ENCODE data around the gene CYP20A1.
A peak's percentile ranks its signal among the peaks of the same experiment; 100 is the strongest.
"Not testable (repeated sequence)": the region's sequence is repeated elsewhere in the genome, so short reads cannot be mapped to it uniquely, and the experiment has no call there.

CYP20A1 gene, protein sequence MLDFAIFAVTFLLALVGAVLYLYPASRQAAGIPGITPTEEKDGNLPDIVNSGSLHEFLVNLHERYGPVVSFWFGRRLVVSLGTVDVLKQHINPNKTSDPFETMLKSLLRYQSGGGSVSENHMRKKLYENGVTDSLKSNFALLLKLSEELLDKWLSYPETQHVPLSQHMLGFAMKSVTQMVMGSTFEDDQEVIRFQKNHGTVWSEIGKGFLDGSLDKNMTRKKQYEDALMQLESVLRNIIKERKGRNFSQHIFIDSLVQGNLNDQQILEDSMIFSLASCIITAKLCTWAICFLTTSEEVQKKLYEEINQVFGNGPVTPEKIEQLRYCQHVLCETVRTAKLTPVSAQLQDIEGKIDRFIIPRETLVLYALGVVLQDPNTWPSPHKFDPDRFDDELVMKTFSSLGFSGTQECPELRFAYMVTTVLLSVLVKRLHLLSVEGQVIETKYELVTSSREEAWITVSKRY

DNA sequence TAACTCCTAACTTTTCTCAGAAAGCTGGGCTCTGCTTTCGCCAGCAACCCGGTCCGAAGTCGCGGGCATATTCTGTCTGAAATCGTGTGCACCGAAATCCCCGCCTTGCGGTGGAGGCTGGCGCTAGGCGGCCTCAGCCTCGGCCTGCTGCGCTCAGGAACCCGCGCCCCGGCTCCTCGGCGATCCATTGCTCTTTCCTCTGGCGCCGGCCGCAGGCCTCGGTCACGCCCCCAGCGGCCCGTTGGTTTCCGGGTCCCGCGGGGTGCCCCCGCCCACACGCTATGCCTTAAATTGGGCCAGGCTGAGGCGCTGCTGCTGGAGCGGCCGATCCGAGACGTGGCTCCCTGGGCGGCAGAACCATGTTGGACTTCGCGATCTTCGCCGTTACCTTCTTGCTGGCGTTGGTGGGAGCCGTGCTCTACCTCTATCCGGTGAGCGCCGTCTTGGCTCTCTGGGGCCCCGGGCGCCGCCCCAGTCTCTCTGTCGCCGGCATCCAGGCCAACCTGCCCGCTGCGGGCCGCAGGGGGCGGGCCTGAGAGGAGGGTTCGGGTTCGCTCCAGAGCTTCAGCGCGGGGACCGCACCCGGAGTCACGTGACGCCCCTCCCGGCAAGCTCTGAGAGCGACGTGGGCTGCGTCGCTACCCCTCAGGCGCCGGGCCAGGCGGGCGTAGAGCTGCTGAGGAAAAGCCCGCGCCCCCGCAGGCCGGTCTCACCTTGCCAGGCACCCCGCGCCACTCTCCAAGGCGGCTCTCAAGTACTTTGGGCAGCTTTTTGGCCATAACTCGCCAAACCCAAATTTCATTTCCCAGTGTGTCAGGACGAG lies at the start of gene CYP20A1:
CYP20A1 (plus strand) TSS at position 315 of the 823 bp plus-strand sequence; CDS start at position 360, 45 bp downstream.
- H3K4me3 ChIP-seq (ENCODE audit: low read length), result peak within 1 kb of the TSS; percentile 94
- DNase-seq (ENCODE audit: low read depth), result peak; percentile 86
- peak; percentile 36 for TF ChIP-seq CTCF (conservative IDR thresholded peaks at IDR 0.05; ENCODE audit: low read depth, low read length)

- not testable (repeated sequence) for DNase-seq (ENCODE audit: low read depth); H3K4me3 ChIP-seq (ENCODE audit: low read length)
These were observed 48.3 kb upstream of the CYP20A1 start for GRCh38 chr2:203190547-203190946.

DNA sequence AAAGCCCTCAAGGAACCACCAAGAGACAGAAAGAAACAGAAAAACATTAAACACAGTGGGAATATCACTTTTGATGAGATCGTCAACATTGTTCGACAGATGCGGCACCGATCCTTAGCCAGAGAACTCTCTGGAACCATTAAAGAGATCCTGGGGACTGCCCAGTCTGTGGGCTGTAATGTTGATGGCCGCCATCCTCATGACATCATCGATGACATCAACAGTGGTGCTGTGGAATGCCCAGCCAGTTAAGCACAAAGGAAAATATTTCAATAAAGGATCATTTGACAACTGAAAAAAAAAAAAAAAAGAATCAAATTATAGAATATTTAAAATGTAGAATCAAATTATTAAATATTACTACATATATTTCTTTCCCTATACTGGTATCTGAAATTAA lies 47.8 kb upstream of the CYP20A1 start:
- H3K4me3 ChIP-seq (ENCODE audit: low read length); DNase-seq (ENCODE audit: low read depth): not testable (repeated sequence)

DNA sequence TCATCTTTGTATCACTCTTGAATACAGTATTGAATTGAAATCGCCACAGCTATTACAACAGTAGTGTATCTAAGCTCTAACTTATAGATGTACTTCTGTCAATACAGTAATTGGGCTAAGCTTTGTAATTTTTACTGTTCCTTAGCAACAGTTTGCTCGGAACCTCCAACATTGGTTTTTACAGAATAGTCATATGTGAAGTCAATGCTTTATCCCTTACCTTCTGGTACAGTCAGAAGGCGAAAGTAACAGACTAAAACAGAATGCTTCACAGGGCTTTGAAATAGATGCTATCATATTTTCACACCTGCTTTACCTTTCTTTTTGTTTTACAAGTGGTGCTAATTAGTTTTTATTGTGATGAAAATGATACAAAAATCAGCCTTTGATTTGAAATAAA lies 46.9 kb upstream of the CYP20A1 start:
- DNase-seq (ENCODE audit: low read depth), result no peak
- H3K4me3 ChIP-seq (ENCODE audit: low read length), result no peak overlapping the region
- TF ChIP-seq CTCF (conservative IDR thresholded peaks at IDR 0.05; ENCODE audit: low read depth, low read length), result no peak

DNA sequence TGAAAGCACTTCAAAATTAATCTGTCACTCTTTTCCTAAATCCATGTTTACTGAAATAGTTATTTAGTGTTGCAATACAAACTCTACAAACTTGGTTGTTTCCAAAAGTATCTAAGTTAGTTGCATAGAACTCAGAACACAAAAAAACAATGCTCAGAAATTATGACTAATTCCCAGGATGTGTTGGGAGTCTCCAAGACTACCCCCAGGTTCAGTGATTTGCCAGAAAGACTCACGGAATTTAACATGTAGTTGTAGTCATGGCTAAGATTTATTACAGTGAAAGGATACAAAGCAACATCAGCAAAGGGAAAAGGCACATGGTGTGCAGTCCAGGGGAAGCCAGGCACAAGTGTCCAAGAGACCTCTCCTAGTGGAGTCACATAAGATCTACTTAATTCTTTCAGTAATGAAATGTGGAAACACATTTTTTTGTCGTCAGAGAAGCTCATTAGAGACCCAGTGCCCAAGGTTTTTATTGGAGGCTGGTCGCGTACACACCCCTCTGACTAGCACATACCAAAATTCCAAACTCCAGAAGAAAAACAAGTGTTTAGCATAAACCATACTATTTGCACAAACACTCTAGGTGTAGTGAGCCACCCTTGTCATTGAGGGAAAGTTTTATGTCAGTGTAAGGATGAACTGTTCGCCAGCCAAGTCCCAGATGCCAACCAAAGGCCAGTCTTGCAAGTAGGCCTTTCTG lies 43.3 kb upstream of the CYP20A1 start:
- DNase-seq (ENCODE audit: low read depth), result no peak
- H3K4me3 ChIP-seq (ENCODE audit: low read length), result no peak overlapping the region
- TF ChIP-seq CTCF (conservative IDR thresholded peaks at IDR 0.05; ENCODE audit: low read depth, low read length), result no peak

GRCh38 chr2:203200866-203201265 lies 38.0 kb upstream of the CYP20A1 start:
- no peak for DNase-seq (ENCODE audit: low read depth)
- no peak overlapping the region for H3K4me3 ChIP-seq (ENCODE audit: low read length)
- no peak for TF ChIP-seq CTCF (conservative IDR thresholded peaks at IDR 0.05; ENCODE audit: low read depth, low read length)

- H3K4me3 ChIP-seq (ENCODE audit: low read length), result no peak overlapping the region
- no peak for TF ChIP-seq CTCF (conservative IDR thresholded peaks at IDR 0.05; ENCODE audit: low read depth, low read length)
These were observed 37.4 kb upstream of the CYP20A1 start for GRCh38 chr2:203201426-203201825.

More at GRCh38 chr2:203201426-203201825, 37.4 kb upstream of the CYP20A1 start:
- no peak for DNase-seq (ENCODE audit: low read depth)

Data from retinal pigment epithelial cell (primary cell).